H1 (cell line): ENCODE data around the gene PC. TPM values are rescaled to one million over a fixed set of nuclear protein-coding genes. Genes with fewer than 3 reads are reported as not detected.

Source experiments
- RXRA ChIP-seq: IDR thresholded peaks from 2 replicates; pipeline ENCODE4 v1.6.1; 2011; ENCODE audit warnings: low read depth, mild to moderate bottlenecking, low read length, moderate library complexity; ENCODE audit not compliant: insufficient read depth
- polyA plus RNA-seq, 7 experiments: library from polyadenylated mRNA; depleted of rRNA in 3 of 7; stranded (reverse) in 5 of 7; unstranded in 2 of 7; fragments of >200 nt in 5 of 7; fragments of 200-250 nt in 2 of 7; gene quantifications; 1 replicate in 5 of 7; 2 replicates in 1 of 7; 4 replicates in 1 of 7; pipeline versions ENCODE4 v1.2.1 to v1.2.3, GENCODE V29; 2011 to 2013; ENCODE audit warnings: missing spikeins in 2 of 7, mixed read lengths in 2 of 7
- total RNA-seq: library from RNA; stranded (reverse); fragmentation: NEBNext Ultra II Directional; extraction: Animal tissue kit (Norgen Biotek cat#: 25700); gene quantifications from 2 replicates; pipeline ENCODE4 v1.2.1, GENCODE V29; 2021

The PC gene
- total and polyA plus RNA-seq, 2 of the 8 experiments (the other 6 are each of a cell fraction or from before 2014, with no cell fraction given) = 11.5 to 27.5 TPM

- TF ChIP-seq RXRA = no peak
Measured at GRCh38 chr11:67002921-67003411, 44.8 kb upstream of the PC start (continued).
